Keratinocyte (primary cell): ENCODE data around the gene ZMYND12. TPM values are rescaled to one million over a fixed set of nuclear protein-coding genes. Genes with fewer than 3 reads are reported as not detected.

ENCODE experiments used
- DNase-seq: peaks from one replicate; pipeline ENCODE4 v3.0.0-alpha.2; 2011; ENCODE audit warnings: low read depth, missing footprints, low spot score
- FAIRE-seq: peaks from 2 replicates; lab custom pipeline; 2011; peaks lifted over from hg19 to GRCh38; lab: Jason Lieb, UNC
- H2AFZ ChIP-seq: 2 replicates; pipeline ENCODE4 v1.6.0; 2012; ENCODE audit warnings: low read length, control low read depth, inconsistent platforms; ENCODE audit not compliant: control insufficient read depth
- H3K27ac ChIP-seq: 2 replicates; pipeline ENCODE4 v1.5.1; 2011; ENCODE audit warnings: low read length; ENCODE audit not compliant: control insufficient read depth, insufficient read depth
- H3K27me3 ChIP-seq: 3 replicates; pipeline ENCODE4 v1.6.0; 2011; ENCODE audit warnings: low read length; ENCODE audit not compliant: control insufficient read depth, insufficient read depth; ENCODE audit errors: extremely low read depth
- H3K36me3 ChIP-seq, 2 experiments: 2 replicates in 1 of 2; 3 replicates in 1 of 2; pipeline ENCODE4 v1.5.1; 2011; ENCODE audit warnings: low read length in 2 of 2, mild to moderate bottlenecking in 1 of 2; ENCODE audit not compliant: control insufficient read depth in 2 of 2, insufficient read depth in 2 of 2; ENCODE audit errors: extremely low read depth in 1 of 2
- H3K4me1 ChIP-seq: 3 replicates; pipeline ENCODE4 v1.5.1; 2011; ENCODE audit warnings: low read length; ENCODE audit not compliant: control insufficient read depth, insufficient read depth; ENCODE audit errors: extremely low read depth
- H3K4me2 ChIP-seq: 3 replicates; pipeline ENCODE4 v1.6.0; 2011; ENCODE audit warnings: low read depth, low read length; ENCODE audit not compliant: control insufficient read depth, insufficient read depth; ENCODE audit errors: extremely low read depth
- H3K4me3 ChIP-seq, 3 experiments: fragments of 200-600 bp in 1 of 3; sonication (generic) in 1 of 3; 2 replicates in 2 of 3; 3 replicates in 1 of 3; pipeline ENCODE4 v1.5.1; 2011 to 2016; ENCODE audit warnings: low read length in 3 of 3, mild to moderate bottlenecking in 3 of 3, control low read depth in 2 of 3, inconsistent platforms in 1 of 3, low read depth in 1 of 3, mixed read lengths in 1 of 3, mixed run types in 1 of 3, moderate library complexity in 1 of 3; ENCODE audit not compliant: control insufficient read depth in 2 of 3, insufficient read depth in 2 of 3; ENCODE audit errors: extremely low read depth in 1 of 3
- H3K79me2 ChIP-seq: 2 replicates; pipeline ENCODE4 v1.6.0; 2012; ENCODE audit warnings: low read length; ENCODE audit not compliant: control insufficient read depth, insufficient read depth
- H3K9ac ChIP-seq: 3 replicates; pipeline ENCODE4 v1.6.0; 2011; ENCODE audit warnings: low read length; ENCODE audit not compliant: control insufficient read depth, insufficient read depth; ENCODE audit errors: extremely low read depth
- H3K9me1 ChIP-seq: 3 replicates; pipeline ENCODE4 v1.6.0; 2011; ENCODE audit warnings: low read length; ENCODE audit not compliant: control insufficient read depth, insufficient read depth; ENCODE audit errors: extremely low read depth
- H3K9me3 ChIP-seq: 2 replicates; pipeline ENCODE4 v1.5.1; 2012; ENCODE audit warnings: low read depth, low read length; ENCODE audit not compliant: control insufficient read depth
- H4K20me1 ChIP-seq: 3 replicates; pipeline ENCODE4 v1.6.0; 2011; ENCODE audit warnings: low read length; ENCODE audit not compliant: control insufficient read depth, insufficient read depth; ENCODE audit errors: extremely low read depth
- CTCF ChIP-seq, 3 experiments: IDR thresholded peaks in 1 of 3; conservative IDR thresholded peaks in 1 of 3; optimal IDR thresholded peaks in 1 of 3; 2 replicates in 2 of 3; 3 replicates in 1 of 3; pipeline versions ENCODE3 to v1.5.1; 2011; ENCODE audit warnings: low read length in 3 of 3, mild to moderate bottlenecking in 3 of 3, moderate library complexity in 2 of 3, control low read depth in 1 of 3, inconsistent platforms in 1 of 3; ENCODE audit not compliant: insufficient read depth in 2 of 3; ENCODE audit errors: extremely low read depth in 1 of 3
- EZH2 ChIP-seq: IDR thresholded peaks from one replicate; pipeline ENCODE4 v1.6.1; 2012; ENCODE audit warnings: inconsistent platforms, mild to moderate bottlenecking, low read length, moderate library complexity
- dilution Hi-C: fragments of 300-500 bp; cut with MboI; formaldehyde crosslinking; loops from one replicate; pipeline ENCODE4 v1.7.0; 2020; ENCODE audit warnings: low sequenced_read_pairs; ENCODE audit not compliant: extremely low pct_ligation_motif_present
- polyA plus RNA-seq, 5 experiments: library from polyadenylated mRNA; depleted of rRNA in 3 of 5; stranded (reverse) in 3 of 5; stranded (forward) in 1 of 5; unstranded in 1 of 5; fragments of >200 nt; gene quantifications; 1 replicate in 1 of 5; 2 replicates in 3 of 5; 3 replicates in 1 of 5; pipeline versions ENCODE4 v1.2.1 to v1.2.3, GENCODE V29; 2011 to 2012; ENCODE audit warnings: missing spikeins in 2 of 5, low read depth in 1 of 5, low replicate concordance in 1 of 5

ZMYND12 gene
- polyA plus RNA-seq, 1 donor (not counting 4 experiments of a cell fraction or from before 2014, with no cell fraction given), result 0.24 TPM

DNA sequence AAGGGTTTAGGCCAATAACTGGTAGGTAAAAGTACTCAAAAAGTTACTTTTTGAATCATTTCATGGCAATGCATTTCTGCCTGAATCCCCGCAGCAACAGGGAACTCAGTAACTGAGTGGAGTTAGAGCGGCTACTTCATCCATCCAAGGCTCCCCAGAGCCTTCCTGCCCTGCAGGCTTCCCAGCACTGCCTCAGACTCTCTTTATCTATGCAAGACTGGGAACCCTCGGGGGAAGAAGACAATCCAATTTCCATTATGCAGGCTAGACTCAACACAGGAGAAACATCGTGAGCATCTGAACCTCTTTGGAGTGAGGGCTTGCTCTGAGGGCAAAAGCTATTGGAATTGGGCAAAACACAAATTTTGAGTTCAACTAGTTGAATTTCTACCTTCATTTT lies 23.1 kb downstream of the ZMYND12 start:
- dilution Hi-C loops, result no loop called here
- no peaks in the 10 kb centered on the region for H3K36me3 ChIP-seq
- H3K27me3 ChIP-seq, result no peaks in the 10 kb centered on the region
- no peak for FAIRE-seq
- no peaks in the 10 kb centered on the region for H3K79me2 ChIP-seq
- TF ChIP-seq CTCF (optimal IDR thresholded peaks at IDR 0.05 in 1 of 3, IDR thresholded peaks at IDR 0.05 in 1 of 3, conservative IDR thresholded peaks at IDR 0.05 in 1 of 3; ENCODE audit: extremely low read depth in 1 of 3, insufficient read depth in 2 of 3, low read length in 3 of 3) (no peak), EZH2 (no peak)
- H3K4me2 ChIP-seq, result no peak overlapping the region
- no peaks in the 10 kb centered on the region for H4K20me1 ChIP-seq
- H3K4me1 ChIP-seq, result no peaks in the 10 kb centered on the region
- no peak for DNase-seq
- no peaks in the 10 kb centered on the region for H3K9me3 ChIP-seq
- no peak overlapping the region for H3K4me3 ChIP-seq
- no peak overlapping the region for H3K27ac ChIP-seq
- no peak overlapping the region for H3K9ac ChIP-seq
- H3K9me1 ChIP-seq, result no peaks in the 10 kb centered on the region
- no peak overlapping the region for H2AFZ ChIP-seq

GRCh38 chr1:42431514-42431913 lies 24.3 kb downstream of the ZMYND12 start:
- H2AFZ ChIP-seq, result no peak overlapping the region
- no peaks in the 10 kb centered on the region for H3K4me1 ChIP-seq
- no peak for FAIRE-seq

More at GRCh38 chr1:42431514-42431913, 24.3 kb downstream of the ZMYND12 start:
- no peaks in the 10 kb centered on the region for H4K20me1 ChIP-seq
- dilution Hi-C loops, result no loop called here
- H3K4me3 ChIP-seq, result no peak overlapping the region
- no peak overlapping the region for H3K27ac ChIP-seq
- TF ChIP-seq EZH2 (no peak), CTCF (optimal IDR thresholded peaks at IDR 0.05 in 1 of 3, IDR thresholded peaks at IDR 0.05 in 1 of 3, conservative IDR thresholded peaks at IDR 0.05 in 1 of 3; ENCODE audit: extremely low read depth in 1 of 3, insufficient read depth in 2 of 3, low read length in 3 of 3) (no peak)
- no peaks in the 10 kb centered on the region for H3K9me3 ChIP-seq
- H3K79me2 ChIP-seq, result no peaks in the 10 kb centered on the region
- no peaks in the 10 kb centered on the region for H3K27me3 ChIP-seq
- H3K9ac ChIP-seq, result no peak overlapping the region
- DNase-seq, result no peak
- no peaks in the 10 kb centered on the region for H3K36me3 ChIP-seq
- H3K9me1 ChIP-seq, result no peaks in the 10 kb centered on the region
- H3K4me2 ChIP-seq, result no peak overlapping the region
